Heart right ventricle (tissue), 16 donors: Measurements from ENCODE around the gene ARID4B. TPM values are rescaled to one million over a fixed set of nuclear protein-coding genes. Genes with fewer than 3 reads are reported as not detected.

Experiments
- ATAC-seq, 8 donors: fragments of 200-7000 bp; cut with Tn5 transposase; one replicate each; pipeline ENCODE4 v1.9.1; 2020; ENCODE audit warnings: mild to moderate bottlenecking in 8 of 8, moderate library complexity in 8 of 8, moderate number of reproducible peaks in 1 of 8
- DNase-seq, 2 donors: peaks; one replicate each; pipeline ENCODE4 v3.0.0-alpha.2; 2020
- H3K27ac ChIP-seq, 10 donors: fragments of 200-600 bp; sonication (generic) in 2 of 10; one replicate each; pipeline versions ENCODE4 v1.5.0 to v1.8.0; 2020 to 2022; ENCODE audit warnings: mild to moderate bottlenecking in 3 of 10
- H3K27me3 ChIP-seq, 7 donors: fragments of 200-600 bp; one replicate each; pipeline ENCODE4 v1.8.0; 2021 to 2022; ENCODE audit warnings: mild to moderate bottlenecking in 2 of 7
- H3K36me3 ChIP-seq, 9 donors: fragments of 200-600 bp; sonication (generic) in 1 of 9; one replicate each; pipeline versions ENCODE4 v1.5.0 to v1.8.0; 2020 to 2022; ENCODE audit warnings: mild to moderate bottlenecking in 2 of 9
- H3K4me1 ChIP-seq, 9 donors: fragments of 200-600 bp; sonication (generic) in 1 of 9; one replicate each; pipeline versions ENCODE4 v1.5.0 to v1.8.0; 2020 to 2022; ENCODE audit warnings: mild to moderate bottlenecking in 4 of 9
- H3K4me3 ChIP-seq, 10 donors: fragments of 200-600 bp; sonication (generic) in 2 of 10; one replicate each; pipeline versions ENCODE4 v1.5.0 to v1.8.0; 2020 to 2022; ENCODE audit warnings: mild to moderate bottlenecking in 7 of 10, moderate library complexity in 2 of 10
- H3K9me3 ChIP-seq, 11 donors: fragments of 200-600 bp in 10 of 11; sonication (generic) in 2 of 11; one replicate each; pipeline versions ENCODE4 v1.5.0 to v1.8.0; 2013 to 2022; ENCODE audit warnings: mild to moderate bottlenecking in 2 of 11, control low read depth in 1 of 11, moderate library complexity in 1 of 11
- CTCF ChIP-seq, 9 donors: fragments of 200-600 bp; sonication (generic) in 2 of 9; IDR thresholded peaks; one replicate each; pipeline versions ENCODE4 v1.5.0 to v1.8.0; 2021 to 2022; ENCODE audit warnings: antibody characterized with exemption in 9 of 9, mild to moderate bottlenecking in 5 of 9, moderate library complexity in 1 of 9
- WGBS, 2 donors: extraction: QIAGEN DNeasy Blood & Tissue Kit; methylation state at CpG; one replicate each; pipeline ENCODE4 v1.1.7; 2013; ENCODE audit warnings: inconsistent platforms in 1 of 2; 5-methylcytosine and 5-hydroxymethylcytosine counted together
- intact Hi-C, 10 donors: fragments of 100-400 bp; cut with DNase I; formaldehyde crosslinking; loops; one replicate each; pipeline versions ENCODE4 v1.11.1 to v1.14.2; 2022
- polyA plus RNA-seq, 2 donors: library from polyadenylated mRNA; stranded (reverse); fragments of 200-250 nt; gene quantifications; one replicate each; pipeline ENCODE4 v1.2.3, GENCODE V29; 2013
- total RNA-seq, 10 donors: library from RNA; stranded (reverse); fragmentation: NEBNext Ultra II Directional in 3 of 10; extraction: Animal tissue kit (Norgen Biotek cat#: 25700) in 3 of 10; gene quantifications; one replicate each; pipeline versions ENCODE4 v1.2.1 to v1.2.4, GENCODE V29; 2021 to 2023
- donor health status: Arrhythmogenic right ventricular cardiomyopathy.
- donor health status: ischemic (EF 13 %, LVEDD 7.1; RV severe dilation, severe dysfunction).
- donor health status: healthy with polysubstance abuse.
- donor health status: DM: no; HTN: yes; CAD: no.
- donor health status: DM: no; HTN: no; CAD: no.
- donor health status: ischemic (EF 25% LVEDD 6.9; RV normal size, moderate dysfunction).
- donor health status: ischemic (EF 25% LVEDD 5.7; RV mildly dilated, moderate dysfunction).
- donor health status: healthy.
- donor health status: DM: yes; HTN: yes; CAD: no.
- donor health status: Ischemic cardiomyopathy.
- donor health status: ischemic (EF 35%, LVEDD 5.7; RV mildly dilated, moderate dysfunction).
- donor health status: nonischemic (EF 11% LVEDD 7.7; RV severe dilation, severe dysfunction).
- donor health status: DM: yes; HTN: yes; CAD: no.
- donor health status: PGD.
- donor health status: ischemic (EF 29% LVEDD 5.4; RV normal size, mild dysfunction).
- donor health status: nonischemic (EF 23%, LVEDD 6.1; RV moderate dilation, normal function).

ARID4B gene
- total and polyA plus RNA-seq, 12 donors, result 4.8 to 21.5 (median 15.5) TPM

DNA sequence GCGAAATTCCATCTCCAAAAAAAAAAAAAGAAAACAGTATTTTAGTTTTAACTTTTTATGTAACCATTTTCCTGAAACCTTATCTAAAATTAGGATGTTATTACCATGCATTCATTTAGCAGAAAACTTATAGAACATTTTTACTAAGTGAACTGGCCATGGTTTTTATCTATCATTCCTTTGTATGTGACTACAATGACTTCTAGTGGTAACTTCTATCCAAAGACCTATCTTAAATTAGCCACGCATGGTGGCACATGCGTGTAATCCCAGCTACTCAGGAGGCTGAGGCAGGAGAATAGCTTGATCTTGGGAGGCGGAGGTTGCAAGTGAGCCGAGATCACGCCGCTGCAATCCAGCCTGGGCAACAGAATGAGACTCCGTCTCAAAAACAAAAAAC is 11.8 kb upstream of the ARID4B start:
- DNase-seq (no peak), ATAC-seq (no peak)
- Histone ChIP-seq H3K9me3 (no peaks in the 10 kb centered on the region), H3K36me3 (peaks cover 0 to 89% (median 30%) of the 10 kb centered on the region in 9 donors), H3K4me1 (peaks cover 0 to 33% (median 18%) of the 10 kb centered on the region in 9 donors), H3K4me3 (no peak overlapping the region), H3K27me3 (no peaks in the 10 kb centered on the region), H3K27ac (no peak overlapping the region)
- WGBS, 2 donors, result 82 to 85% methylated on average over 8 of the region's 8 CpGs
- intact Hi-C loops, result loop anchor here in 3 of 10 donors (10.0 kb wide), 3 partner anchors 65 to 85 kb away; no protein-coding TSS in a partner anchor
- TF ChIP-seq CTCF (IDR thresholded peaks at IDR 0.05), result no peak

DNA sequence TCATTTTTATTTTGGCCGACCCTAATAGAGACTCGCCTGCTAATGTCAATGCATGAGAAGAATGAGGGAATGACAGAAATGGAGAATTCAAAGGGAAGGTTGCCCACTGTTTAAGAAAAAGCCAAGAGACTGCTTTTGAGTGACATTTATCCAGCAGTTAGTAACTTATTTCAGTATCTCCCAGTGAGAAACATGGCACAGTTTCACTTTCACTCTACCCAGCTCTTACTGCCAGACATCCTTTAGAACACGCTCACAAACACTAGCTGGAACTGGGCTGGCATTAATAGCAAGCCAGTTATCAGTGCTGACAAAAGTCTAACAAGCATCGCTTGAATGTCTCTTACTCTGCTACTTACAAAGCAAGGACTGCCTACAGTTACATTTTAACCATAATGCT is 8.9 kb upstream of the ARID4B start:
- 65 to 68% methylated on average over 4 of the region's 4 CpGs for WGBS, 2 donors
- TF ChIP-seq CTCF (IDR thresholded peaks at IDR 0.05), result no peak
- H3K4me1 ChIP-seq, result peaks cover 0 to 46% (median 30%) of the 10 kb centered on the region in 9 donors
- ATAC-seq (peak; percentile 65 to 98 (median 90)), DNase-seq (peak in 1 of 2 donors; percentile 18)
- H3K27me3 ChIP-seq, result no peaks in the 10 kb centered on the region
- peak overlapping the region in 4 of 10 donors; percentile 5 to 64 (median 26) for H3K27ac ChIP-seq
- H3K4me3 ChIP-seq, result peak overlapping the region in 1 of 10 donors; percentile 1
- no peaks in the 10 kb centered on the region for H3K9me3 ChIP-seq
- intact Hi-C loops, result loop anchor here in 2 of 10 donors (10.0 kb wide), 2 partner anchors 78 to 82 kb away; no protein-coding TSS in a partner anchor
- peaks cover 0 to 64% (median 17%) of the 10 kb centered on the region in 9 donors for H3K36me3 ChIP-seq

- no peak for DNase-seq
- peaks cover 0 to 51% (median 38%) of the 10 kb centered on the region in 9 donors for H3K4me1 ChIP-seq
- H3K36me3 ChIP-seq, result peaks cover 0 to 18% (median 0%) of the 10 kb centered on the region in 9 donors
- H3K27ac ChIP-seq, result no peak overlapping the region
- H3K4me3 ChIP-seq, result no peak overlapping the region
- no peak for ATAC-seq
- intact Hi-C loops, result loop anchor here in 3 of 10 donors (5.0 to 10.0 kb wide), 3 partner anchors 77 to 83 kb away; no protein-coding TSS in a partner anchor
- WGBS, 2 donors, result 60 to 62% methylated on average over 3 of the region's 3 CpGs
- H3K9me3 ChIP-seq, result no peaks in the 10 kb centered on the region
- no peaks in the 10 kb centered on the region for H3K27me3 ChIP-seq
- no peak for TF ChIP-seq CTCF (IDR thresholded peaks at IDR 0.05)
These were observed 3.4 kb upstream of the ARID4B start for GRCh38 chr1:235331401-235331800.

GRCh38 chr1:235330918-235331285 is 2.9 kb upstream of the ARID4B start:
- ATAC-seq, result no peak
- peaks cover 0 to 51% (median 42%) of the 10 kb centered on the region in 9 donors for H3K4me1 ChIP-seq
- peak overlapping the region in 1 of 10 donors; percentile 96 for H3K4me3 ChIP-seq
- peaks cover 0 to 14% (median 0%) of the 10 kb centered on the region in 9 donors for H3K36me3 ChIP-seq
- WGBS, 2 donors, result 90% methylated on average over 5 of the region's 5 CpGs
- peak overlapping the region in 1 of 10 donors; percentile 3 for H3K27ac ChIP-seq
- no peak for DNase-seq
- no peaks in the 10 kb centered on the region for H3K27me3 ChIP-seq
- no peaks in the 10 kb centered on the region for H3K9me3 ChIP-seq
- intact Hi-C loops, result loop anchor here in 3 of 10 donors (5.0 to 10.0 kb wide), 3 partner anchors 76 to 84 kb away; no protein-coding TSS in a partner anchor
- no peak for TF ChIP-seq CTCF (IDR thresholded peaks at IDR 0.05)
